ENCODE measurements around the gene NUMB. TPM values are rescaled to one million over a fixed set of nuclear protein-coding genes. Genes with fewer than 3 reads are reported as not detected.

Gene NUMB
- total RNA-seq, 2 donors from 2014 or later = 43.8 to 45.2 TPM

DNA sequence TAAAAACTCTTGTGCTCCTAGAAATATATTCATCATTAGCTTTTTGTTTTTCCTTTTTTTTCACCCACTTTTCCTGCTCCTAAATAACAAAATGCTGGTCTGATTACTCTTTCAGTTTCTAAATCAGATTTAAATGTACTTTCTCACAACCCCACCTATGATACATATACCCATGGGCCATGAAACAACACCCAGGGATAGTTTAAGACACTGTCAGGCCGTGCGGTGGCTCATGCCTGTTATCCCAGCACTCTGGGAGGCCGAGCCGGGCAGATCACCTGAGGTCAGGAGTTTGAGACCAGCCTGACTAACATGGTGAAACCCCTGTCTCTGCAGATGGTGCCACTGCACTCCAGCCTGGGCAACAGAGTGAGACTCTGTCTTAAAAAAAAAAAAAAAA is 1.6 kb upstream of the NUMB start:
- intact Hi-C loops (cut with DNase I) = no loop called here
- Histone ChIP-seq H3K36me3 (replicated peaks in 1 of 2; ENCODE audit: insufficient read depth in 1 of 2, low read depth in 2 of 2) (no peaks in the 10 kb centered on the region), H3K27ac (peak overlapping the region in 3 of 4 donors; percentile 3 to 85 (median 71)), H3K4me3 (no peak overlapping the region), H3K9me3 (no peaks in the 10 kb centered on the region), H3K27me3 (no peaks in the 10 kb centered on the region), H3K4me1 (peaks cover 71% of the 10 kb centered on the region)
- ATAC-seq = no peak
- 88 to 95% methylated on average over 4 of the region's 4 CpGs for WGBS, 2 donors
- DNase-seq = no peak
- TF ChIP-seq POLR2A (IDR thresholded peaks at IDR 0.05) = no peak
- TF ChIP-seq, protein P1, sequence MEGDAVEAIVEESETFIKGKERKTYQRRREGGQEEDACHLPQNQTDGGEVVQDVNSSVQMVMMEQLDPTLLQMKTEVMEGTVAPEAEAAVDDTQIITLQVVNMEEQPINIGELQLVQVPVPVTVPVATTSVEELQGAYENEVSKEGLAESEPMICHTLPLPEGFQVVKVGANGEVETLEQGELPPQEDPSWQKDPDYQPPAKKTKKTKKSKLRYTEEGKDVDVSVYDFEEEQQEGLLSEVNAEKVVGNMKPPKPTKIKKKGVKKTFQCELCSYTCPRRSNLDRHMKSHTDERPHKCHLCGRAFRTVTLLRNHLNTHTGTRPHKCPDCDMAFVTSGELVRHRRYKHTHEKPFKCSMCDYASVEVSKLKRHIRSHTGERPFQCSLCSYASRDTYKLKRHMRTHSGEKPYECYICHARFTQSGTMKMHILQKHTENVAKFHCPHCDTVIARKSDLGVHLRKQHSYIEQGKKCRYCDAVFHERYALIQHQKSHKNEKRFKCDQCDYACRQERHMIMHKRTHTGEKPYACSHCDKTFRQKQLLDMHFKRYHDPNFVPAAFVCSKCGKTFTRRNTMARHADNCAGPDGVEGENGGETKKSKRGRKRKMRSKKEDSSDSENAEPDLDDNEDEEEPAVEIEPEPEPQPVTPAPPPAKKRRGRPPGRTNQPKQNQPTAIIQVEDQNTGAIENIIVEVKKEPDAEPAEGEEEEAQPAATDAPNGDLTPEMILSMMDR (IDR thresholded peaks at IDR 0.05) = no peak

DNA sequence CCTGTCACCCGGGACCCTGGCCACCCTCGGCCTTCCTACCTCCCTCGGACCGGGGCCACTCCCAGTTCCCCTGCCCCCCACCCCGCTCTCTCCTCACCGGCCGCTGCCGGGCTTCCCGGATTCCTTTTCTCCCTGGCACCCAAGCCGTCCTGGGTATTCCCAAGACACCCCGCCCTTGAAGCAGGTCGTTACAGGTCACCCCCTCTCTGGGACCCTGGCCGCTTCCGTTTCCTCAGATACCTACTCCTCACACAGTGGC is 493 bp downstream of the NUMB start:
- intact Hi-C loops (cut with DNase I) = no loop called here
- no peaks in the 10 kb centered on the region for H3K9me3 ChIP-seq
- H3K27me3 ChIP-seq = no peaks in the 10 kb centered on the region
- peak overlapping the region; percentile 76 to 97 (median 88) for H3K27ac ChIP-seq
- peaks cover 72% of the 10 kb centered on the region for H3K4me1 ChIP-seq
- ATAC-seq = peak; percentile 2
- H3K4me3 ChIP-seq = peak overlapping the region; percentile 17 to 97
- TF ChIP-seq, protein P1 (IDR thresholded peaks at IDR 0.05) = no peak
- no peak for TF ChIP-seq POLR2A (IDR thresholded peaks at IDR 0.05)
- WGBS, 2 donors = 0% methylated on average over 13 of the region's 14 CpGs; no CpG with 5 or more reads in 1 of the 2 donors
- no peaks in the 10 kb centered on the region for H3K36me3 ChIP-seq (replicated peaks in 1 of 2; ENCODE audit: insufficient read depth in 1 of 2, low read depth in 2 of 2)
- DNase-seq = peak in 2 of 4 donors; percentile 48 to 50

DNA sequence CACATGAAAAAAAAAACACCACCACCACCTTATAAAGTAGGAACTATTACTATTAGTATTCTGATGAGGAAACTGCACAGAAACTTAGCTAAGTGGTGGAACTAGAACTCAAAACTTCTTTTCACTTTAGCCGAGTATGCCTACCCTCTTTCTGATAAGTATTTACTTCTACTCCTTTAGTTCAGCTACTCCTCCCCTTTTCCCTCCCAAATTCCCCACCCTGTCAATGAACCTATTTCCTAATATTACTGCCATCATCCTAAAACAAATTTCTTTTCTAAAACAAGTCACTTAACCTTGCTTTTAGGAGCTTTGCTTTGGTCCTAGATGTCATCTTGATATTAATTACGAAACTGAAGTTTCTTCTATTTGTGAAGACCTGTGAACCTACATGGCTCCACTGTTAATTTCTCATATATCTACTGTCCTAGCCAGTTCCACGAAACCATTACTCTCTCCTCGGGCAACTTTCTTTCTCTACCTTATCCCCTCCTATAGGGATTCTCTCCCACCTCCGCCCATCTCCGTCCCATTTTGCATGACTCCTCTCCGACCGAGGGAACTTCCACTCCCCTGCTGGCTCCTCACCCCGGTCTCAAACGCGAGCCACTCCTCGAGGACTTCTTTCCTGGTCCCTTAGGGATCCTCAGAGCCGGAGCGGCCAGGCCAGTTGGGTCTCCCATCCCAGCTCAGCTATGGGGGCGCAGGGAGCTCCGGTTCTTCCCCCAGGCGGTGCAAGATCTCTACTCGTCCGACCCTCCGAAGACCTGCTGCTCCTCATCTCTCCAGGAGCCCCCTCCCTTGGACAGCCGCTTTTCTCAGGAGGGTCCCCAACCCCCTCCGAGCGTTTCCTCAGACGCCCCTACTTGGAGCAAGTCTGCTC is 1.1 kb downstream of the NUMB start:
- TF ChIP-seq, protein P1 (IDR thresholded peaks at IDR 0.05) = peak in 1 of 7 experiments; percentile 6
- no peak for TF ChIP-seq POLR2A (IDR thresholded peaks at IDR 0.05)
- ATAC-seq (no peak), DNase-seq (peak in 3 of 4 donors; percentile 41 to 47 (median 45))
- H3K4me1 ChIP-seq = peaks cover 70% of the 10 kb centered on the region
- no peaks in the 10 kb centered on the region for H3K9me3 ChIP-seq
- H3K27me3 ChIP-seq = no peaks in the 10 kb centered on the region
- H3K36me3 ChIP-seq (replicated peaks in 1 of 2; ENCODE audit: insufficient read depth in 1 of 2, low read depth in 2 of 2) = no peaks in the 10 kb centered on the region
- intact Hi-C loops (cut with DNase I) = no loop called here
- 0 to 2% methylated on average over 14 to 24 of the region's 24 CpGs for WGBS, 2 donors
- H3K4me3 ChIP-seq = peak overlapping the region; percentile 17 to 97
- peak overlapping the region; percentile 76 to 97 (median 88) for H3K27ac ChIP-seq

DNA sequence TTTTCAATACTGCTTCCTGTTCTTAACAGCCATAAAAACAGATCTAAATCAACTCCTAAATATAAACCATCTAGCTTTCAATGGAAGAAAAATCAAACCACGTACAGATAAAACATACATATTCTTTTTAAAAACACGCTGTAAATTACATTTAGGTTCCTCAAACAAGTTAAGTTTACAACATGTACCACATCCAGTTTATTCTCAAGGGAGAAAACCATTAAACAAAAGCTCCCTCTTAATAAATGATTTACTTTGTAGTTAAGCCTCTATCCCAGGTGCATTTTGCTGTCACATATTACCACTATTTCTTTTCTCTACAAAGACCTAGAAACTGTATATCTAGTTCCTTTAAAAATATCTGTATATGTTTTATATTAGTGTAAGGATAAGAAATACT is 3.1 kb downstream of the NUMB start:
- Histone ChIP-seq H3K27me3 (no peaks in the 10 kb centered on the region), H3K4me1 (peaks cover 50% of the 10 kb centered on the region), H3K36me3 (replicated peaks in 1 of 2; ENCODE audit: insufficient read depth in 1 of 2, low read depth in 2 of 2) (no peaks in the 10 kb centered on the region), H3K4me3 (no peak overlapping the region), H3K27ac (peak overlapping the region in 2 of 4 donors; percentile 29 to 30), H3K9me3 (no peaks in the 10 kb centered on the region)
- TF ChIP-seq POLR2A (IDR thresholded peaks at IDR 0.05) = no peak
- TF ChIP-seq, protein P1 (IDR thresholded peaks at IDR 0.05) = no peak
- intact Hi-C loops (cut with DNase I) = no loop called here
- WGBS, 2 donors = 3% methylated on average over 2 of the region's 2 CpGs
- DNase-seq (no peak), ATAC-seq (no peak)
